ENCODE data around the gene NADSYN1. TPM values are rescaled to one million over a fixed set of nuclear protein-coding genes. Genes with fewer than 3 reads are reported as not detected.

Gene NADSYN1
- total and polyA plus RNA-seq, 8 donors, result 53.2 to 78.9 (median 61.9) TPM

GRCh38 chr11:71544525-71545214 lies 91.7 kb downstream of the NADSYN1 start:
- no peak overlapping the region for H3K4me3 ChIP-seq
- H3K36me3 ChIP-seq, result no peaks in the 10 kb centered on the region
- intact Hi-C loops (cut with DNase I), result no loop called here
- no peak for TF ChIP-seq CTCF (IDR thresholded peaks at IDR 0.05)
- ATAC-seq (no peak), DNase-seq (no peak)
- no peaks in the 10 kb centered on the region for H3K27me3 ChIP-seq
- H3K9me3 ChIP-seq, result no peaks in the 10 kb centered on the region
- no peaks in the 10 kb centered on the region for H3K4me1 ChIP-seq
- no peak overlapping the region for H3K27ac ChIP-seq

GRCh38 chr11:71545405-71545966 lies 92.5 kb downstream of the NADSYN1 start:
- Histone ChIP-seq H3K36me3 (no peaks in the 10 kb centered on the region), H3K9me3 (no peaks in the 10 kb centered on the region), H3K4me1 (no peaks in the 10 kb centered on the region), H3K27me3 (no peaks in the 10 kb centered on the region), H3K27ac (no peak overlapping the region), H3K4me3 (no peak overlapping the region)
- intact Hi-C loops (cut with DNase I), result no loop called here
- DNase-seq, result no peak
- no peak for ATAC-seq
- no peak for TF ChIP-seq CTCF (IDR thresholded peaks at IDR 0.05)

GRCh38 chr11:71548120-71548519 lies 95.1 kb downstream of the NADSYN1 start, which contains the start of gene KRTAP5-9:
Gene KRTAP5-9, plus strand, starts transcription at chr11:71548420. Its CDS starts 238 bp downstream, at chr11:71548658.
- no peaks in the 10 kb centered on the region for H3K36me3 ChIP-seq
- ATAC-seq, result no peak
- intact Hi-C loops (cut with DNase I), result no loop called here
- H3K27me3 ChIP-seq, result no peaks in the 10 kb centered on the region
- no peaks in the 10 kb centered on the region for H3K9me3 ChIP-seq
- H3K4me1 ChIP-seq, result no peaks in the 10 kb centered on the region
- H3K27ac ChIP-seq, result no peak within 1 kb of the TSS
- no peak within 1 kb of the TSS for H3K4me3 ChIP-seq
- TF ChIP-seq CTCF (IDR thresholded peaks at IDR 0.05), result no peak
- no peak for DNase-seq

- Histone ChIP-seq H3K4me1 (no peaks in the 10 kb centered on the region), H3K27me3 (no peaks in the 10 kb centered on the region), H3K9me3 (no peaks in the 10 kb centered on the region), H3K36me3 (no peaks in the 10 kb centered on the region), H3K4me3 (no peak overlapping the region), H3K27ac (no peak overlapping the region)
- intact Hi-C loops (cut with DNase I), result no loop called here
- TF ChIP-seq CTCF (IDR thresholded peaks at IDR 0.05), result no peak
- ATAC-seq (no peak), DNase-seq (no peak)
Measured at GRCh38 chr11:71548716-71549151, 95.7 kb downstream of the NADSYN1 start.

Small RNA genes lying within 50 kb of the gene (microRNA-seq; reads per million reads assigned to microRNA genes)
- gene MIR6754, result 0 to 0.41 reads per million in 2 donors

Other genes with a start within 250 kb of the NADSYN1 start
- 10 to 100 TPM; 33.2 to 44.0 TPM for gene SHANK2, start 200.6 kb upstream of the NADSYN1 start, total RNA-seq
- 10 to 100 TPM; 22.0 to 28.1 (median 25.9) TPM for gene SHANK2, start 200.6 kb upstream of the NADSYN1 start, polyA plus RNA-seq (ENCODE audit: insufficient read length in 6 of 6)
- gene DHCR7, start 4.8 kb upstream of the NADSYN1 start, total RNA-seq, result 100 to 1,000 TPM in 1 of 2 donors, 10 to 100 TPM in 1; 87.9 to 200 TPM
- 10 to 100 TPM; 14.6 to 37.6 (median 25.7) TPM for gene DHCR7, start 4.8 kb upstream of the NADSYN1 start, polyA plus RNA-seq (ENCODE audit: insufficient read length in 6 of 6)
- under 1 TPM in 1 of 2 donors, not detected in 1; 0.24 TPM for gene KRTAP5-7, start 74.1 kb downstream of the NADSYN1 start, total RNA-seq
- under 1 TPM in 2 of 6 donors, not detected in 4; 0.14 to 0.18 TPM for gene KRTAP5-7, start 74.1 kb downstream of the NADSYN1 start, polyA plus RNA-seq (ENCODE audit: insufficient read length in 6 of 6)
- under 1 TPM in 1 of 2 donors, not detected in 1; 0.31 TPM for gene KRTAP5-8, start 84.8 kb downstream of the NADSYN1 start, total RNA-seq
- under 1 TPM in 2 of 6 donors, not detected in 4; 0.21 to 0.49 TPM for gene KRTAP5-8, start 84.8 kb downstream of the NADSYN1 start, polyA plus RNA-seq (ENCODE audit: insufficient read length in 6 of 6)
- gene KRTAP5-9, start 95.2 kb downstream of the NADSYN1 start, total RNA-seq, result under 1 TPM; 0.20 to 0.24 TPM
- gene KRTAP5-9, start 95.2 kb downstream of the NADSYN1 start, polyA plus RNA-seq (ENCODE audit: insufficient read length in 6 of 6), result under 1 TPM; 0.26 to 0.52 (median 0.41) TPM
- not detected for gene KRTAP5-10, start 112.4 kb downstream of the NADSYN1 start, total RNA-seq
- under 1 TPM in 2 of 6 donors, not detected in 4; 0.14 to 0.27 TPM for gene KRTAP5-10, start 112.4 kb downstream of the NADSYN1 start, polyA plus RNA-seq (ENCODE audit: insufficient read length in 6 of 6)
- gene KRTAP5-11, start 129.7 kb downstream of the NADSYN1 start, total RNA-seq, result not detected
- gene KRTAP5-11, start 129.7 kb downstream of the NADSYN1 start, polyA plus RNA-seq (ENCODE audit: insufficient read length in 6 of 6), result under 1 TPM in 3 of 6 donors, not detected in 3; 0.24 to 0.58 (median 0.41) TPM